Femur (tissue), 1 donor: ENCODE measurements around the gene VPS13C.

Experiments used
- DNase-seq: peaks from one replicate; pipeline ENCODE4 v3.0.0-alpha.2; 2017

The VPS13C gene

GRCh38 chr15:61917457-61917856, 142.8 kb downstream of the VPS13C start:
- no peak for DNase-seq

GRCh38 chr15:61916104-61916503, 144.1 kb downstream of the VPS13C start:
- DNase-seq = no peak

- DNase-seq = no peak
These were observed 144.6 kb downstream of the VPS13C start for GRCh38 chr15:61915640-61916039.

GRCh38 chr15:61910839-61911369, 149.3 kb downstream of the VPS13C start:
- DNase-seq = no peak

GRCh38 chr15:61908241-61908640, 152.0 kb downstream of the VPS13C start:
- no peak for DNase-seq

GRCh38 chr15:61907753-61908086, 152.5 kb downstream of the VPS13C start:
- no peak for DNase-seq

- DNase-seq = no peak
These were observed 153.1 kb downstream of the VPS13C start for GRCh38 chr15:61906961-61907752.

- DNase-seq = no peak
These were observed 167.1 kb downstream of the VPS13C start for GRCh38 chr15:61893146-61893545.

GRCh38 chr15:61892140-61892539, 168.1 kb downstream of the VPS13C start:
- no peak for DNase-seq

- DNase-seq = no peak
These were observed 170.1 kb downstream of the VPS13C start for GRCh38 chr15:61890106-61890505.

GRCh38 chr15:61889706-61890105, 170.5 kb downstream of the VPS13C start:
- DNase-seq = no peak

- DNase-seq = no peak
These were observed 172.0 kb downstream of the VPS13C start for GRCh38 chr15:61888074-61888780.

GRCh38 chr15:61880084-61880483, 180.2 kb downstream of the VPS13C start:
- no peak for DNase-seq

- DNase-seq = no peak
These were observed 181.0 kb downstream of the VPS13C start for GRCh38 chr15:61879219-61879618.

- no peak for DNase-seq
These were observed 188.2 kb downstream of the VPS13C start for GRCh38 chr15:61871926-61872522.

- DNase-seq = no peak
These were observed 190.6 kb downstream of the VPS13C start for GRCh38 chr15:61869656-61870055.

- DNase-seq = no peak
These were observed 198.3 kb downstream of the VPS13C start for GRCh38 chr15:61861962-61862361.

GRCh38 chr15:61857169-61857829, 202.9 kb downstream of the VPS13C start:
- DNase-seq = no peak

- DNase-seq = no peak
These were observed 204.0 kb downstream of the VPS13C start for GRCh38 chr15:61856295-61856694.

- no peak for DNase-seq
These were observed 207.1 kb downstream of the VPS13C start for GRCh38 chr15:61853195-61853594.

GRCh38 chr15:61851955-61852354, 208.3 kb downstream of the VPS13C start:
- DNase-seq = no peak

GRCh38 chr15:61849447-61849846, 210.8 kb downstream of the VPS13C start:
- DNase-seq = no peak

GRCh38 chr15:61841466-61841865, 218.8 kb downstream of the VPS13C start:
- DNase-seq = no peak
